ENCODE results near the gene ZNF358. TPM values are rescaled to one million over a fixed set of nuclear protein-coding genes. Genes with fewer than 3 reads are reported as not detected.

ZNF358 gene
- total and polyA plus RNA-seq, 2 of the 13 experiments (the other 11 are each of a cell fraction or from before 2014, with no cell fraction given): 9.1 to 37.0 TPM

- TF ChIP-seq ZNF142 (CRISPR knock-in tag; IDR thresholded peaks at IDR 0.05): peak; percentile 77
- no peak for TF ChIP-seq RAD51 (IDR thresholded peaks at IDR 0.05; ENCODE audit: borderline replicate concordance)
- no peak for TF ChIP-seq MBNL3 (CRISPR knock-in tag; conservative IDR thresholded peaks at IDR 0.05)
- TF ChIP-seq KDM2A (CRISPR knock-in tag; IDR thresholded peaks at IDR 0.05; ENCODE audit: borderline replicate concordance, low read depth): peak; percentile 43; the same call in 1 of the 2 replicates
- TF ChIP-seq POLR2AphosphoS2 (IDR thresholded peaks at IDR 0.05; ENCODE audit: low read depth, low read length): no peak
- TF ChIP-seq GABPB1 (CRISPR knock-in tag; IDR thresholded peaks at IDR 0.05): peak; percentile 68
- TF ChIP-seq HHEX (CRISPR knock-in tag; IDR thresholded peaks at IDR 0.05): no peak
- TF ChIP-seq ZNF576 (CRISPR knock-in tag; IDR thresholded peaks at IDR 0.05): no peak
- TF ChIP-seq KLF13 (CRISPR knock-in tag; IDR thresholded peaks at IDR 0.05): no peak
- no peak for TF ChIP-seq ZNF20 (CRISPR knock-in tag; IDR thresholded peaks at IDR 0.05)
- TF ChIP-seq DDIT3 (CRISPR knock-in tag; IDR thresholded peaks at IDR 0.05): no peak
- no peak for TF ChIP-seq PTBP1 (IDR thresholded peaks at IDR 0.05; ENCODE audit: low read depth, low read length, poor library complexity, severe bottlenecking)
- TF ChIP-seq RERE (CRISPR knock-in tag; IDR thresholded peaks at IDR 0.05; ENCODE audit: low read depth): no peak
- TF ChIP-seq MXD4 (CRISPR knock-in tag; IDR thresholded peaks at IDR 0.05): 0 out of 2 replicates have a peak, but pooled peaks have one; percentile 27
- TF ChIP-seq TRIM22 (IDR thresholded peaks at IDR 0.05): no peak
- peak; percentile 84 for TF ChIP-seq ZNF143 (CRISPR knock-in tag; IDR thresholded peaks at IDR 0.05)
- no peak for TF ChIP-seq KAT7 (CRISPR knock-in tag; IDR thresholded peaks at IDR 0.05; ENCODE audit: borderline replicate concordance)
- no peak for TF ChIP-seq NRL (CRISPR knock-in tag; IDR thresholded peaks at IDR 0.05; ENCODE audit: borderline replicate concordance)
Measured at GRCh38 chr19:7515645-7516151, at the start of gene ZNF358 (continued).

Measured in HepG2 (cell line).